ENCODE measurements around the gene ANKRD52.

DNA sequence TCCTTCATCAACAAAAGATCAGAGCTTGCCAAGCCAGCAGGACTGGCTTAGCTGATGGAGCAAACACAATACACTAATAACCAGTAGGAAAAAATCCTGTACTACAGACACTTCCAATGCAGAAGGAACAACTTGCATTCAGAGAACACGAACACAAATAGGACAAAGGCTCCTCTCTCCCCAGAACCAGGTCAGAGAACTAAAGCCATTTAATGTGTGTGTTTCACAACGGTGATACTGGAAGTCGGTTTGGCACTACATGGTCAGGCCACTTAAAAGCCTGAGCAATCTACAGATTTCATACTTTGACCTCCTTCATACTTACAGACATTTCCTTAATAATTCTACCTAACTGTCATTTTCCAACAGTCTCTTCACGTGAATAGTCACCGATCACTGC lies 35.6 kb upstream of the ANKRD52 start:
- TF ChIP-seq, protein P1, sequence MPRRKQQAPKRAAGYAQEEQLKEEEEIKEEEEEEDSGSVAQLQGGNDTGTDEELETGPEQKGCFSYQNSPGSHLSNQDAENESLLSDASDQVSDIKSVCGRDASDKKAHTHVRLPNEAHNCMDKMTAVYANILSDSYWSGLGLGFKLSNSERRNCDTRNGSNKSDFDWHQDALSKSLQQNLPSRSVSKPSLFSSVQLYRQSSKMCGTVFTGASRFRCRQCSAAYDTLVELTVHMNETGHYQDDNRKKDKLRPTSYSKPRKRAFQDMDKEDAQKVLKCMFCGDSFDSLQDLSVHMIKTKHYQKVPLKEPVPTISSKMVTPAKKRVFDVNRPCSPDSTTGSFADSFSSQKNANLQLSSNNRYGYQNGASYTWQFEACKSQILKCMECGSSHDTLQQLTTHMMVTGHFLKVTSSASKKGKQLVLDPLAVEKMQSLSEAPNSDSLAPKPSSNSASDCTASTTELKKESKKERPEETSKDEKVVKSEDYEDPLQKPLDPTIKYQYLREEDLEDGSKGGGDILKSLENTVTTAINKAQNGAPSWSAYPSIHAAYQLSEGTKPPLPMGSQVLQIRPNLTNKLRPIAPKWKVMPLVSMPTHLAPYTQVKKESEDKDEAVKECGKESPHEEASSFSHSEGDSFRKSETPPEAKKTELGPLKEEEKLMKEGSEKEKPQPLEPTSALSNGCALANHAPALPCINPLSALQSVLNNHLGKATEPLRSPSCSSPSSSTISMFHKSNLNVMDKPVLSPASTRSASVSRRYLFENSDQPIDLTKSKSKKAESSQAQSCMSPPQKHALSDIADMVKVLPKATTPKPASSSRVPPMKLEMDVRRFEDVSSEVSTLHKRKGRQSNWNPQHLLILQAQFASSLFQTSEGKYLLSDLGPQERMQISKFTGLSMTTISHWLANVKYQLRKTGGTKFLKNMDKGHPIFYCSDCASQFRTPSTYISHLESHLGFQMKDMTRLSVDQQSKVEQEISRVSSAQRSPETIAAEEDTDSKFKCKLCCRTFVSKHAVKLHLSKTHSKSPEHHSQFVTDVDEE (CRISPR knock-in tag; IDR thresholded peaks at IDR 0.05), result no peak
- no peak for TF ChIP-seq TOX (CRISPR knock-in tag; IDR thresholded peaks at IDR 0.05; ENCODE audit: borderline replicate concordance)
- TF ChIP-seq, protein P2, sequence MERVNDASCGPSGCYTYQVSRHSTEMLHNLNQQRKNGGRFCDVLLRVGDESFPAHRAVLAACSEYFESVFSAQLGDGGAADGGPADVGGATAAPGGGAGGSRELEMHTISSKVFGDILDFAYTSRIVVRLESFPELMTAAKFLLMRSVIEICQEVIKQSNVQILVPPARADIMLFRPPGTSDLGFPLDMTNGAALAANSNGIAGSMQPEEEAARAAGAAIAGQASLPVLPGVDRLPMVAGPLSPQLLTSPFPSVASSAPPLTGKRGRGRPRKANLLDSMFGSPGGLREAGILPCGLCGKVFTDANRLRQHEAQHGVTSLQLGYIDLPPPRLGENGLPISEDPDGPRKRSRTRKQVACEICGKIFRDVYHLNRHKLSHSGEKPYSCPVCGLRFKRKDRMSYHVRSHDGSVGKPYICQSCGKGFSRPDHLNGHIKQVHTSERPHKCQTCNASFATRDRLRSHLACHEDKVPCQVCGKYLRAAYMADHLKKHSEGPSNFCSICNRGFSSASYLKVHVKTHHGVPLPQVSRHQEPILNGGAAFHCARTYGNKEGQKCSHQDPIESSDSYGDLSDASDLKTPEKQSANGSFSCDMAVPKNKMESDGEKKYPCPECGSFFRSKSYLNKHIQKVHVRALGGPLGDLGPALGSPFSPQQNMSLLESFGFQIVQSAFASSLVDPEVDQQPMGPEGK (CRISPR knock-in tag; IDR thresholded peaks at IDR 0.05; ENCODE audit: borderline replicate concordance), result no peak
- TF ChIP-seq, protein P3, sequence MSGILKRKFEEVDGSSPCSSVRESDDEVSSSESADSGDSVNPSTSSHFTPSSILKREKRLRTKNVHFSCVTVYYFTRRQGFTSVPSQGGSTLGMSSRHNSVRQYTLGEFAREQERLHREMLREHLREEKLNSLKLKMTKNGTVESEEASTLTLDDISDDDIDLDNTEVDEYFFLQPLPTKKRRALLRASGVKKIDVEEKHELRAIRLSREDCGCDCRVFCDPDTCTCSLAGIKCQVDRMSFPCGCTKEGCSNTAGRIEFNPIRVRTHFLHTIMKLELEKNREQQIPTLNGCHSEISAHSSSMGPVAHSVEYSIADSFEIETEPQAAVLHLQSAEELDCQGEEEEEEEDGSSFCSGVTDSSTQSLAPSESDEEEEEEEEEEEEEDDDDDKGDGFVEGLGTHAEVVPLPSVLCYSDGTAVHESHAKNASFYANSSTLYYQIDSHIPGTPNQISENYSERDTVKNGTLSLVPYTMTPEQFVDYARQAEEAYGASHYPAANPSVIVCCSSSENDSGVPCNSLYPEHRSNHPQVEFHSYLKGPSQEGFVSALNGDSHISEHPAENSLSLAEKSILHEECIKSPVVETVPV (CRISPR knock-in tag; IDR thresholded peaks at IDR 0.05), result no peak
- TF ChIP-seq, protein P4, sequence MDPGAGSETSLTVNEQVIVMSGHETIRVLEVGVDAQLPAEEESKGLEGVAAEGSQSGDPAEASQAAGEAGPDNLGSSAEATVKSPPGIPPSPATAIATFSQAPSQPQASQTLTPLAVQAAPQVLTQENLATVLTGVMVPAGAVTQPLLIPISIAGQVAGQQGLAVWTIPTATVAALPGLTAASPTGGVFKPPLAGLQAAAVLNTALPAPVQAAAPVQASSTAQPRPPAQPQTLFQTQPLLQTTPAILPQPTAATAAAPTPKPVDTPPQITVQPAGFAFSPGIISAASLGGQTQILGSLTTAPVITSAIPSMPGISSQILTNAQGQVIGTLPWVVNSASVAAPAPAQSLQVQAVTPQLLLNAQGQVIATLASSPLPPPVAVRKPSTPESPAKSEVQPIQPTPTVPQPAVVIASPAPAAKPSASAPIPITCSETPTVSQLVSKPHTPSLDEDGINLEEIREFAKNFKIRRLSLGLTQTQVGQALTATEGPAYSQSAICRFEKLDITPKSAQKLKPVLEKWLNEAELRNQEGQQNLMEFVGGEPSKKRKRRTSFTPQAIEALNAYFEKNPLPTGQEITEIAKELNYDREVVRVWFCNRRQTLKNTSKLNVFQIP (CRISPR knock-in tag; IDR thresholded peaks at IDR 0.05; ENCODE audit: borderline replicate concordance, low read depth), result no peak
- no peak for TF ChIP-seq GLIS3 (CRISPR knock-in tag; IDR thresholded peaks at IDR 0.05)
- TF ChIP-seq ESRRG (CRISPR knock-in tag; IDR thresholded peaks at IDR 0.05), result no peak
- TF ChIP-seq PPARA (CRISPR knock-in tag; IDR thresholded peaks at IDR 0.05; ENCODE audit: borderline replicate concordance), result no peak
- TF ChIP-seq, protein P5, sequence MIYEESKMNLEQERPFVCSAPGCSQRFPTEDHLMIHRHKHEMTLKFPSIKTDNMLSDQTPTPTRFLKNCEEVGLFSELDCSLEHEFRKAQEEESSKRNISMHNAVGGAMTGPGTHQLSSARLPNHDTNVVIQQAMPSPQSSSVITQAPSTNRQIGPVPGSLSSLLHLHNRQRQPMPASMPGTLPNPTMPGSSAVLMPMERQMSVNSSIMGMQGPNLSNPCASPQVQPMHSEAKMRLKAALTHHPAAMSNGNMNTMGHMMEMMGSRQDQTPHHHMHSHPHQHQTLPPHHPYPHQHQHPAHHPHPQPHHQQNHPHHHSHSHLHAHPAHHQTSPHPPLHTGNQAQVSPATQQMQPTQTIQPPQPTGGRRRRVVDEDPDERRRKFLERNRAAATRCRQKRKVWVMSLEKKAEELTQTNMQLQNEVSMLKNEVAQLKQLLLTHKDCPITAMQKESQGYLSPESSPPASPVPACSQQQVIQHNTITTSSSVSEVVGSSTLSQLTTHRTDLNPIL (CRISPR knock-in tag; IDR thresholded peaks at IDR 0.05; ENCODE audit: low read depth), result no peak
- no peak for TF ChIP-seq RARB (CRISPR knock-in tag; IDR thresholded peaks at IDR 0.05)

All from SK-N-SH treated with all-trans-retinoic acid at 6 μM for 48 hours (cell line).